Stimulated activated CD4-positive, alpha-beta T cell treated with anti-CD3 and anti-CD28 coated beads, TNF-alpha, amount 100 ng/mL, for 4 hours (primary cell): Measurements from ENCODE around the gene EFHC1.

Experiments used
- DNase-seq, 3 experiments: peaks; one replicate each; pipeline ENCODE4 v3.0.0-alpha.2; 2020; ENCODE audit warnings: low read depth in 3 of 3

EFHC1 gene

GRCh38 chr6:52553719-52554118 is 133.6 kb downstream of the EFHC1 start:
- no peak for DNase-seq

- DNase-seq: no peak
Measured at GRCh38 chr6:52554684-52555280, 134.6 kb downstream of the EFHC1 start.

GRCh38 chr6:52555518-52556233 is 135.5 kb downstream of the EFHC1 start:
- no peak for DNase-seq

GRCh38 chr6:52557389-52558265 is 137.5 kb downstream of the EFHC1 start:
- no peak for DNase-seq

GRCh38 chr6:52558266-52559000 is 138.3 kb downstream of the EFHC1 start:
- no peak for DNase-seq

GRCh38 chr6:52560462-52560861 is 140.3 kb downstream of the EFHC1 start:
- DNase-seq: no peak

GRCh38 chr6:52562911-52563310 is 142.8 kb downstream of the EFHC1 start:
- no peak for DNase-seq

- DNase-seq: no peak
Measured at GRCh38 chr6:52564856-52565255, 144.7 kb downstream of the EFHC1 start.

- DNase-seq: no peak
Measured at GRCh38 chr6:52566201-52566600, 146.1 kb downstream of the EFHC1 start.

GRCh38 chr6:52566853-52567279 is 146.7 kb downstream of the EFHC1 start:
- no peak for DNase-seq

- no peak for DNase-seq
Measured at GRCh38 chr6:52568320-52568719, 148.2 kb downstream of the EFHC1 start.

GRCh38 chr6:52570291-52570700 is 150.2 kb downstream of the EFHC1 start:
- DNase-seq: no peak

GRCh38 chr6:52571099-52571755 is 151.1 kb downstream of the EFHC1 start:
- DNase-seq: no peak

- no peak for DNase-seq
Measured at GRCh38 chr6:52572536-52572935, 152.4 kb downstream of the EFHC1 start.

- no peak for DNase-seq
Measured at GRCh38 chr6:52573295-52573694, 153.2 kb downstream of the EFHC1 start.
